HL-60/S4 treated with phorbol 12-myristate 13-acetate at 8.2 ng/mL for 4 days and 3 days (cell line): Measurements from ENCODE around the gene FGD5.

Experiments
- in situ Hi-C: fragments of 300-500 bp; cut with MboI; formaldehyde crosslinking; loops from 2 replicates; pipeline ENCODE4 v1.15.0; 2022; ENCODE audit warnings: low sequenced_read_pairs

FGD5 gene

DNA sequence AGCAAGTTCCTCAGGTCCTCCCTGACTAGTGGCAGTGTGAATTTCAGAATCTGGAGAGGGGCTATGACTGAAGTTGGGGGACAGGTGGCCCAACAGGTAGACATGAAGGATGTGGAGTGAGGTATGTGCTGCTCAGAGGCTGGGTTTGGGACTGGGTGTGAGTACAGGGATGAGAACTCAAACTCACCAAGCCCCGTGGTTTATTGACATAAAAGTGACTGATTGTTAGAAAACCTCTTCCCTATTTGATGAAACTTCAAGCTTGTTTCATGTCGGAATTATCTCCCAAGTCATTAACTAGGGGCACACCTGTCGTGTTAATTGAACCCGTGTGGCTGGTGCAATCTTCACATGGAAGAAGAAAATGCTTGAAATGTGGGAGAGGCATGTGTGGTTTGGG is 27.1 kb downstream of the FGD5 start:
- in situ Hi-C loops, result no loop called here

DNA sequence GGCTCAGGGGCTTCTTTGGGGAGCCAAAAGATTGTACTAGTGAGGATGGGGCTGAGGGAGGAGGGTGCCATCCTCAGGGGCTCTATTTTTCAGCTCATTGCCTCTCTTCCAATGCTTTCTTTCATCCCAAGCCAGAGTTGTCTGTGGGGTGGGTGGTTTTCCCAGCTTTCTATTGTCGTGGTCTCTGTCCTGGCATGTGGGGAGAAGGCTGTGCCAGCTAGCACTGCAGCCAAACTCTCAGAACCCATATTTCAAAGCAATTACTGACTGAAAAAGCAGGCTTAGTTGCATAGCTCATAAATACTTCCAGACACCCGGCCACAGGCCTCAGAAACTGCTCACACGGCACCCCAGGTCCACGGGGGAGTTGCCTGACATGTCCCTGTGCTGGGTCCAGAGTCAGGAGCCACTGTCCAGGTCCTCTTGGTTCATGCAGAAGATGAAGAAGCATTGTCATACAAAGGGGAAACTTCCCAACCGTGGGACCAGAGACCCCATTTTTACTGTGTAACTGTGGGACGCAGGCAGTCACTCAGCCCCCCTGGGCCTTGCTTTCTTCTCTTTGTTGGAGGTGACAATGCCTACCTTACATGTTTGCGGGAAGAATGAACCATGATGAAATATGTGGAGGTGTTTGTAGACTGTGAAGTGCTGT is 27.6 kb downstream of the FGD5 start:
- in situ Hi-C loops, result no loop called here

DNA sequence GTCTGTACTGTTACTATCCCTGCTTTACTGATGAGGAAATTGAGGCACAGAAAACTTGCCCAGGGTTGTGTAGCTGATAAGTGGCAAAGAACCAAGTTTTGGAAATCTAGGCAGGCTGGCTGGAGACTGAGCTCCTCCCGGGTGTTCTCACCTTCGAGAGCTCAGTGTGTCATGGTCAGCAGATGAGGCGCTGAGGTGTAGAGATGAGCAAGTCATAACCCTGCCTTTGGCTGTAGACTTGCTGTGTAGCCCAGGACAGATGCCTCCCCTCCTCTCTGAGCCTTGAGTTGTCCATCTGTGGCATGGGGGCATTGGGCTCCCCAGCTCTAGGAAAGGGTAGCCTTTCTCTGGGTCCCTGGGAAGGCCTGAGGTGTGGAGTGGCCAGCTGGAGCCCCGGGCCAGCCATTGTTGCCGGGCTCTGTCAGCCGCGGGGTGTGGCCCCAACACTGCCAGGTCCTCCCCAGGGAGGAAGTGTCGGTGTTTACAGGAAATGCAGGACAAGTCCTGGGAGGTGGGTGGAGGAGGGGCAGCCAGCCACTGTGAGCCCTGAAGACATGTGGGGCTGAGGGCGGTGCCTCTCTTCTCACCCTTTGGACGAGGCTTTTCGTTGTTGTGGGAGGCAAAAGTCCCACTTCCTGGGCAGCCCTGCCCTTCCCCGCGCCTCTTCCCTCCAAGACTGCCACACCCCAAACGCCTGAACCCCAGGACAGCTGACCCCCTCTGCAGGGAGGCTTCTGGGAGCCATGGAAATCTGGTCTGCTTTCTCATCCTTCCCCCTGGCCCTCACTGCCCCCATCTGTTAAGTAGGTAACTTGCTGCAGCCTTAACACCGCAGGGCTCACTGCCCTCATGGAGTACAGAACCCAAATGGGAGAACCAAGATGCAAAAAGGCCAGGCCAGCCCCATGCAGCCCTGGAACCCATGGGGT is 29.1 kb downstream of the FGD5 start:
- in situ Hi-C loops, result no loop called here

DNA sequence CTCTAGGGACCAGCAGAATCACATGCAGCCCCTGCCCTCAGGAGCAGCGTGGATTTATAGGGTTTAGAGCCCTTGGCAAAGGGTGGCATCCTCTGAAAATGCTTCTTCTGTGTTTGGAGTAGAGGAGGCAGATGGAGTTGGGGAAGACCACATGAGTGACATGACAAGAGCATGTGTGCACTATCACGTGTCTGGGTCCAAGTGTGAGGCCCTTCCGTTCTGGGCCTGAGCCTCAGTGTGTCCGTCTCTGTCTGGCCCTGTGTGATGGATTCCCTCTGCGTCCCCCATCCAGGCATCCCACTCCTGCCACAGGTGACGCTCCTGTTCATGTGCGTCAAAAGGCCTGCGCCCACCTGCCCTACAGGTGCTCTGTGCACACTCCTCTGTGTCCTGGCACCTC is 30.1 kb downstream of the FGD5 start:
- in situ Hi-C loops, result no loop called here

DNA sequence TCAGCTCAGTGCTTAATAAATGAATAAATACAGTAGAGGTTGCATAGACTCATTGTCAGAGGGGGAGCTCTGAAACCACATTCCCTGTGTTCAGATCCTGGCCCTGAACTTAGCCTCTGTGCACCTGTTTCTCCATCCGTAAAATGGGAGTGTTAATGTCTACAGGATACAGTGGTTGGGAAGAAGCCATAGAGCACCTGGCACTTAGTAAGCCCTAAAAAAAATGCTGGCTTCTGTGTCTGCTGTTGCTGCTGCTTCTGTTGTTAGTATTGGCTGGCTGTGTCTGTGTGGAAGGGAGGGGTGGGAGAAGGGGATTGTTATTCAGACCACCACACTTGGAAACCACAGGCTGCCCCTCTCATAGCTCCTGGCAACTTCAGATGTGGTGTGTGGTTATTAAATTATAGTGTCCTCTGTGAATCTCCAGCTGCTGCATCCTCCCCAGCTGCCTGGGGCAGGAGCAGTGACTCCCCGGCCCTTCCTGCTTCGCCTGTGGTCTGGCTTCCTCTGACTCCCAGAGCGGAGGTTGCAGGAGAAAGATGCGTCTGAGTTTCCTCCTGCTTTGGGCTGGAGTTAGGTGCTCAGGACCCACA is 31.0 kb downstream of the FGD5 start:
- in situ Hi-C loops, result no loop called here

DNA sequence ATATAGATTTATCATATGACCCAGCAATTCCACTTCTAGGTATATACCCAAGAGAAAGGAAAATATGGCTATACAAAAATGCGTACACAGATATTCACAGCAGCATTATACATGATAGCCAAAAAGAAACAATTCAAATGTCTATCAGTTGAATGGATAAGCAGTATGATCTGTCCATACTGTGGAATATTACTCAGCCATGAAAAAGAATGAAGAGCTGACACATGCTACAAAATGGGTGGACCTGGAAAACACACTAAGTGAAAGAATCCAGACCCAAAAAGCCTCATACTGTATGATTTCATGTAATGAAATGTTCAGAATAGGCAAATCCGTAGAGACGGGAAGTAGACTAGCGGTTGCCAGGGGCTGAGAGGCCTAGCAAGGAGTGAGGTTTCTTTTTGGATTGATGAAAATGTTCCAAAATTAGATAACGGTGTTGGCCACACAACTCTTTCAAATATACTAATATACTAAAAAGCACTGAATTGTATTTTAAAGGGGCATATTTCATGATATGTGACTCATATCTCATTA is 33.4 kb downstream of the FGD5 start:
- in situ Hi-C loops, result no loop called here

- in situ Hi-C loops, result no loop called here
Measured at GRCh38 chr3:14852717-14853116, 34.0 kb downstream of the FGD5 start.

DNA sequence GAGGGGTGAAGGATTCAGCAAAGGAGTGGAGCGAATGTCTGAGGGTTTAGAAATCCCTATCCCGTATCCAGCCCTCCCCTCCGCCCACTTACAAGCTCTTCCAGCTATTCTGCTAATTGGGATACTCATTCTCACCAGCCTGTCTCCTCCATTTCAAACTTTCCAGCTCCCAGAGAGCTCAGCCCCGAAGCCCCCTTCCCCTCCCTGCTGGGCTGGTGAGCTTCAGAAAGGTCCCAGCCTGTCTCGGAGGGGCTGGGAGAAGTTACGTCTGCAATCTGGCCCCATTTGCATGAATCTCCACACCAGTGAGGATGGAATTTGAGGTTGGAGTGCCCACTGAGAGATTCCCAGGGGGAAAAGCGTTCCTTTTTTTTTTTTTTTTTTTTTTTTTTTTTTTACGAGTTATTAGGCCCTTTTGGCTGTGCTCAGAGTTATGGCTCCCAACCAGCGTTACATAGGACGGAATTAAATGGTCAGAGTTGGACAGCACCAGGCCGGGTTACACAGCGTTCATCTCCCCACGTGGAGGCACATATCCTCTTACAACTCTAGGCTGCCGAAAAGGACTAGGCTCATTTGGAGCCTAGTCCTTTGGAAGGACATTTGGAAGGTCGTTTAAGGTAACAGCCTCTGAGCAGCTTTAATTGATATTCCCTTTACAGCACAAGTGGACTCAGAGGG is 34.6 kb downstream of the FGD5 start:
- in situ Hi-C loops, result no loop called here

GRCh38 chr3:14857506-14857905 is 38.7 kb downstream of the FGD5 start:
- in situ Hi-C loops, result no loop called here

DNA sequence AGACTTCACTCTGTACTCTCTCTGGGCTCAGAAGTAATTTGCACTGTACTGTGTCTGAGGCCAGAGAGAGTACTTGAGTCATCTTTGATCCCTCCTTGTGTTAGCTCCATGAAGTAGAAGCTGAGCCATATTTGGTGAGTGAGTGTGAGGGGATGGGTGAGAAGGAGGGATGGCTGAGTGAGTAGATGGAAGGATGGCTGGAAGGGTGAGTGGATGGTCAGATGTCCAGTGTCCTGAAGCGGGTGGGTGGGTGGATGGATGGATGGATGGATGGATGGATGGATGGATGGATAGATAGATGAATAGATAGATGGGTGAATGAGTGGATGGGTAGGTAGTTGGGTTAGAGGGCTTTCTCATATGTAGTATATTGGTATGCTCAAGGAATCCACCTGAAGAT is 39.3 kb downstream of the FGD5 start:
- in situ Hi-C loops, result no loop called here

GRCh38 chr3:14859880-14860279 is 41.1 kb downstream of the FGD5 start:
- in situ Hi-C loops, result no loop called here

GRCh38 chr3:14861031-14861430 is 42.3 kb downstream of the FGD5 start:
- in situ Hi-C loops, result no loop called here

GRCh38 chr3:14861446-14862302 is 42.9 kb downstream of the FGD5 start:
- in situ Hi-C loops, result no loop called here

DNA sequence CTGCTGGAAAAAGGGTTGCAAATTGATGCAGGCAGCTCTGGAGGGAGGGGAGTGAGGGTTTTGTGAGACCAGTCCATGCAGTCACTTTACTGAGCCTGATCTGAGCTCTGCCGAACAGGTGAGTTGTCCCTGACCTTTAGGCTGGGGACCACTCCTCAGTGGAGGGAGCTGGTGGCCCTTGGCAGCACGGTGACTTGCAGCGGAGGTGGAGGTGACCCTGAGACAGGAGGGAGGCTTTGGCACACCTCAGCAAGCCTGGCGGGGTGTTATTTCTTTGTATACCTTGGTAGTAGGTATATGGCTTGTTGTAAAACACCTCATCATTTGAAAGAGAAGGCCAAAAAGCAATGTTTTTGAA is 43.5 kb downstream of the FGD5 start:
- in situ Hi-C loops, result no loop called here

- in situ Hi-C loops, result no loop called here
Measured at GRCh38 chr3:14862661-14863230, 44.0 kb downstream of the FGD5 start.

DNA sequence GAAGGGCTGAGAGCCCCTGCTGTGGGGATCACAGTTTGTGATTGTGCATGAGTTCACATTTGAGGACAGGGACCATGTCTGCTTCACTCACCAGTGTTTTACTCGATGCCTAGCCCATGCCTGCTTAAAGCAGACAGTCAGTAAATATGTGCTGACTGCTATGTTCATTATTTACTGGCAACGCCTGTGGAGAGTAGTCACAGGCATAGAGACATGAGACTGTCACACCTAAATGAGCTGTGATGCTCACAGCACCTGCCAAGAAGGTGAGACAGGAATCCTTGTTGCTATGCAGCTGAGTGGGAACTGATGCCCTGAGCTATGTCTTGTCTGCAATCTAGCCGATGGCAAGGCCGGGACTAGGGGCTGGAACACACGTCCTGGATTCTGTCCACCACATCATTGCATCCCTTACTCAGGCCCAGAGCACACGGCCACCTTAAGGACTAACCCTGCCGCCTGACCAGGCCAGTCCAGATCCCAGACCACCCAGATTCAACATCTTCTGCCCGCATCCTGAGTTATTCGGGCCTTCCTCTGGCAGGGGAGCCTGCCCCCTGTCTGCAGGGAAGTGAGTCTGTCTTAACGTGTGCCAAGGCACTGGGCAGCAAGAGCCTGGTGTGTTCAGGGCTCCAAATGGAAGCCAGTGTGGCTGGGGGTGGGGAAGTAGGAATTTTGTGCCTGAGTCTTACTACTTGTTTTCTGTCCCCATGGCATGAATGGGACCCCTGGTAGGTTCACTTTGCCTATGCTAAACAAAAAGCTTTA is 44.8 kb downstream of the FGD5 start:
- in situ Hi-C loops, result no loop called here

DNA sequence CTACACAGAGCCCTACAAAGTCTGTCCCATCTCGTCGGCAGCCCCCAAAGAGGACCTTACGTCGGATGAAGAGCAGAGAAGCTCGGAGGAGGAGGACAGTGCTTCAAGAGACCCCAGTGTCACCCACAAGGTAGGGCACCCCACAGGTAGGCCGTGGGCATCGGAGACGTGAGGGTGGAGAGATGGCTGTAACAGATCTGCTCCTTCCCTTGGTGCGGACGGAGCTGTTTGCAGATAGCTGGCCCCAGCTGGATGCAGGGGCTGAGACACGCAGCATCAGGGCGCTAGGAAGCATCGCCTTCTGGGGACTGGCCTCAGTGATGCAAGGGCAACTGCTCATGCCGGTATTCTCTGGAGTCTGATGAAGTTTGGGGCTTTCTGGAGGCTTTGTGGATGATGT is 45.4 kb downstream of the FGD5 start:
- in situ Hi-C loops, result no loop called here

- in situ Hi-C loops, result no loop called here
Measured at GRCh38 chr3:14866627-14867026, 47.9 kb downstream of the FGD5 start.

DNA sequence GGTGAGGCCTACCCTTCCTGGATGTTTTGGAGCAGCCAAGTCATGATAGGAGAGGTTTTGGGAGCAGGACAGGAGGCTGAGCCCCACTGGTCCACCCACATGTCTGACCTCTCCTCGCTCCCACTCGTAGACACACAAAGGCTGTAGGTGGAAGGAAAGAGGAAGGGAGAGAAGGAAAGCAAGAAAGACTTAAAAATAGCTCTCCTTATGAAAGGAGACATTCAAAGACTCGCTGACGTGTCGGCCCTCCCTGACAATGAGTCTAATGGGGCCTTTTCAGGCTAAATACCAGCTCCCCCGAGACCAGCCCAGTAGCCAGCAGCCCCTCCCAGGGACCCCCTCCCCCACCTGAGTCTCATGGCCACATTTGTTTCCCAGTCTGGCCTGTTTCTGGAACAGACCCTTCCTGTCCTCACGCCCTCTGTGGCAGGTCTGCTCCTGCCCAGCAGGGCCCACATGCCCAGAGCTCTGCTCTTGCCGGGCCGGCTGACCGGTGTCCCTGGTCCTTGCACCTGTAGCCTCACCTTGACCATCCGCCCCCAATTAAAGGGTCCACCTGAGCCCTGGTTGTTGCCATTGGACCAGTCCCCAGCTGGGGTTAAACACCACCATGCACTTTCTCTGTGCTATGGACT is 49.3 kb downstream of the FGD5 start:
- in situ Hi-C loops, result no loop called here
